Loucy (cell line): ENCODE data around the gene NPHP3.

Experiments used
- H2AFZ ChIP-seq: fragments of 200-600 bp; sonication (generic); 2 replicates; pipeline ENCODE4 v1.6.0; 2016; ENCODE audit warnings: antibody characterized with exemption, mild to moderate bottlenecking, low read length, moderate library complexity
- H3F3A ChIP-seq: fragments of 200-600 bp; 2 replicates; pipeline ENCODE4 v1.6.0; 2016; ENCODE audit warnings: antibody characterized with exemption, low read depth, mild to moderate bottlenecking
- H3K27me3 ChIP-seq: fragments of 200-600 bp; sonication (generic); 2 replicates; pipeline ENCODE4 v1.6.1; 2014; ENCODE audit warnings: low read length, mild to moderate bottlenecking; ENCODE audit not compliant: insufficient read depth, poor library complexity, severe bottlenecking
- H3K36me3 ChIP-seq: fragments of 200-600 bp; sonication (generic); 2 replicates; pipeline ENCODE4 v1.6.1; 2016; ENCODE audit warnings: low read length; ENCODE audit not compliant: insufficient read depth
- H3K4me1 ChIP-seq: fragments of 200-600 bp; sonication (generic); 2 replicates; pipeline ENCODE4 v1.5.1; 2014; ENCODE audit warnings: low read length, mild to moderate bottlenecking; ENCODE audit not compliant: insufficient read depth, poor library complexity, severe bottlenecking
- H3K4me2 ChIP-seq: fragments of 200-600 bp; sonication (generic); 2 replicates; pipeline ENCODE4 v1.6.0; 2014; ENCODE audit warnings: antibody characterized with exemption, low read length, low read depth, mild to moderate bottlenecking; ENCODE audit not compliant: poor library complexity, severe bottlenecking
- H3K4me3 ChIP-seq: fragments of 200-600 bp; sonication (generic); 2 replicates; pipeline ENCODE4 v1.5.1; 2014; ENCODE audit warnings: low read length, mild to moderate bottlenecking, mixed read lengths; ENCODE audit not compliant: poor library complexity, severe bottlenecking
- H3K79me2 ChIP-seq: fragments of 200-600 bp; sonication (generic); 2 replicates; pipeline ENCODE4 v1.6.1; 2014; ENCODE audit warnings: low read length; ENCODE audit not compliant: insufficient read depth
- H3K9ac ChIP-seq: fragments of 200-600 bp; sonication (generic); 2 replicates; pipeline ENCODE4 v1.6.0; 2014; ENCODE audit warnings: mild to moderate bottlenecking, low read depth, low read length, moderate library complexity; ENCODE audit not compliant: poor library complexity, severe bottlenecking
- H3K9me2 ChIP-seq: fragments of 200-600 bp; sonication (generic); replicated peaks from 2 replicates; pipeline ENCODE4 v1.6.1; 2016; ENCODE audit warnings: low read depth, low read length, mixed read lengths
- H3K9me3 ChIP-seq: fragments of 200-600 bp; sonication (generic); 2 replicates; pipeline ENCODE4 v1.6.1; 2014; ENCODE audit warnings: mild to moderate bottlenecking, antibody characterized with exemption, low read length, low read depth; ENCODE audit not compliant: insufficient read depth
- H4K20me1 ChIP-seq: fragments of 200-600 bp; sonication (generic); 2 replicates; pipeline ENCODE4 v1.6.0; 2014; ENCODE audit warnings: antibody characterized with exemption, low read length, mild to moderate bottlenecking; ENCODE audit not compliant: insufficient read depth, poor library complexity, severe bottlenecking
- EZH2phosphoT487 ChIP-seq: fragments of 200-600 bp; IDR thresholded peaks from 2 replicates; pipeline ENCODE4 v1.6.1; 2018; ENCODE audit warnings: antibody characterized with exemption, mild to moderate bottlenecking, moderate library complexity, borderline replicate concordance
- TF ChIP-seq, protein P1 (sequence below): fragments of 200-600 bp; sonication (generic); conservative IDR thresholded peaks from 2 replicates; pipeline ENCODE4 v1.5.1; 2014; ENCODE audit warnings: mild to moderate bottlenecking, antibody characterized with exemption, low read length

The NPHP3 gene

DNA sequence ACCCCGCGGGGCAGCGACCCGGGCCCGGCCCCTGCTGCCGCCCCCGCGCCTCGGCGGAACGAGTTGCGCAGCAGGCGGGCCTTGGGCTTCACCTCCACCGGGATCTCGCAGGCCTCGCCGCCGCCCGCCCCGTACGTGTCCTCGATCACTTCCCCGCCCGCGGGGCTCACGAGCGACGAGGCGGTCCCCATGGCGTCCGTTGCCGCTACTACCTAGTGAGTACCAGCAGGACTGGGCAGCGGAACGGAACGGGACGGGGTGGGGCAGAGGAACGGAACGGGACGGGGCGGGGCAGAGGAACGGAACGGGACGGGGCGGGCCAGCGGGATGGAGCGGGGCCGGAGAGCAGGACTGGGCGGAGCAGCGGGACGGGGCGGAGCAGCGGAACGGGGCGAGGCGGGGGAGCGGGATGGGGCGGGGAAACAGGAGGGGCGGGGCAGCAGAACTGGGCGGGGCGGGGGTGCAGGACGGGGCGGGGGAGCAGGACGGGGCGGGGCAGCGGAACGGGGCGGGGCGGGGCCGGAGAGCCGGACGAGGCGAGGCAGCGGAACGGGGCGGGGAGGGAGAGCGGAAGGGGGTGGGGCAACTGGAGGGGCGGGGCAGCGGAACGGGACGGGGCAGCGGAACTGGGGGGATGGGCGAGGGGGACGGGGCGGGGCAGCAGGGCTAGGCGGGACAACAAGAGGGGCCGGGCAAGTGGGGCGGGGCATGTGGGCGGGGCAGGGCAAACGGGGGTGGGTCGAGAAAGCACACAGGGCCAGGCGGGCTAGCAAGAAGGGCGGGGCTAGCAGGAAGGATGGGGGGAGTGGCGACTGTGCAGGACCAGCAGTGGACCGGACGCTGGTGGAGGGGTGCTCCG lies at the start of gene NPHP3:
Gene NPHP3 (minus strand): TSS at position 245 of the 859 bp plus-strand sequence. CDS start 54 bp downstream, at position 191.
- Histone ChIP-seq H3K9ac (peak within 1 kb of the TSS; percentile 85), H3F3A (no peaks in the 10 kb centered on the region), H3K9me2 (no peaks in the 10 kb centered on the region), H3K79me2 (peaks cover 24% of the 10 kb centered on the region), H2AFZ (peak within 1 kb of the TSS; percentile 95), H4K20me1 (peaks cover 16% of the 10 kb centered on the region), H3K36me3 (no peaks in the 10 kb centered on the region), H3K9me3 (no peaks in the 10 kb centered on the region), H3K27me3 (no peaks in the 10 kb centered on the region), H3K4me3 (peak within 1 kb of the TSS; percentile 95), H3K4me1 (peaks cover 33% of the 10 kb centered on the region), H3K4me2 (peak within 1 kb of the TSS; percentile 99)
- TF ChIP-seq EZH2phosphoT487, result no peak
- TF ChIP-seq, protein P1, sequence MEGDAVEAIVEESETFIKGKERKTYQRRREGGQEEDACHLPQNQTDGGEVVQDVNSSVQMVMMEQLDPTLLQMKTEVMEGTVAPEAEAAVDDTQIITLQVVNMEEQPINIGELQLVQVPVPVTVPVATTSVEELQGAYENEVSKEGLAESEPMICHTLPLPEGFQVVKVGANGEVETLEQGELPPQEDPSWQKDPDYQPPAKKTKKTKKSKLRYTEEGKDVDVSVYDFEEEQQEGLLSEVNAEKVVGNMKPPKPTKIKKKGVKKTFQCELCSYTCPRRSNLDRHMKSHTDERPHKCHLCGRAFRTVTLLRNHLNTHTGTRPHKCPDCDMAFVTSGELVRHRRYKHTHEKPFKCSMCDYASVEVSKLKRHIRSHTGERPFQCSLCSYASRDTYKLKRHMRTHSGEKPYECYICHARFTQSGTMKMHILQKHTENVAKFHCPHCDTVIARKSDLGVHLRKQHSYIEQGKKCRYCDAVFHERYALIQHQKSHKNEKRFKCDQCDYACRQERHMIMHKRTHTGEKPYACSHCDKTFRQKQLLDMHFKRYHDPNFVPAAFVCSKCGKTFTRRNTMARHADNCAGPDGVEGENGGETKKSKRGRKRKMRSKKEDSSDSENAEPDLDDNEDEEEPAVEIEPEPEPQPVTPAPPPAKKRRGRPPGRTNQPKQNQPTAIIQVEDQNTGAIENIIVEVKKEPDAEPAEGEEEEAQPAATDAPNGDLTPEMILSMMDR, result no peak

- no peak overlapping the region for H3K4me2 ChIP-seq
- H3K4me1 ChIP-seq, result no peaks in the 10 kb centered on the region
- no peaks in the 10 kb centered on the region for H3K9me3 ChIP-seq
- H4K20me1 ChIP-seq, result no peaks in the 10 kb centered on the region
- no peaks in the 10 kb centered on the region for H3K27me3 ChIP-seq
- no peaks in the 10 kb centered on the region for H3K36me3 ChIP-seq
- H3K9me2 ChIP-seq, result no peaks in the 10 kb centered on the region
- H3K79me2 ChIP-seq, result no peaks in the 10 kb centered on the region
- H3K9ac ChIP-seq, result no peak overlapping the region
- no peaks in the 10 kb centered on the region for H3F3A ChIP-seq
- H2AFZ ChIP-seq, result no peak overlapping the region
- no peak overlapping the region for H3K4me3 ChIP-seq
- TF ChIP-seq, protein P1, result no peak
- TF ChIP-seq EZH2phosphoT487, result no peak
Measured at GRCh38 chr3:132758740-132759139, 36.5 kb upstream of the NPHP3 start.

DNA sequence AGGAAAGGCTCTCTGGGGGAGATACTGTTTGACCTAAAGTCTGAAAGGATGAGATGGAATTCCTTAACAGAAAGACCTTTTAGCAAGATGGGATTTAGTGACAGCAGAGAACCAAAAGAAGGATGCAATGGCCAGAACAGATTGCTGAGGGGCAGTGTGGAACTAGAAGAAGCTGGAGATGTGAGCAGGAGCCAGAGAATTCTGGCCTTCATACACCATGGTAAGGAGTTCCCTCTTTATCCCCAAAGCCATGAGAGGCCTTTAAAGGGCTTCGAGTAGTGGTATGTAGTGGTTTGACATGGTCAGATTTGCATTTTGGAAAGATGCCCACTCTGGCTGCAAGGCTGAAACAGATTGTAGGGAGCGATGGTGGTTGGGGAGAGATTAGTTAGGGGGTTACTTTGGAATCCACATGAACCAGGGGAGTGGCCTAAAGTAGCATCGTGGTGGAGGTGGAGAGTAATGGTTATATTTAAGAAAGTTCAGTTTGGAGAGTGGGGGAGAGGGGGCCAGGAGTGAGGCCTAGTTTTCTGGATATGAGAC lies 34.0 kb upstream of the NPHP3 start:
- Histone ChIP-seq H3K4me3 (no peak overlapping the region), H3K4me2 (no peak overlapping the region), H3K36me3 (no peaks in the 10 kb centered on the region), H3K9me3 (no peaks in the 10 kb centered on the region), H3K4me1 (no peaks in the 10 kb centered on the region), H3K9me2 (no peaks in the 10 kb centered on the region), H3K9ac (no peak overlapping the region), H3K27me3 (no peaks in the 10 kb centered on the region), H3F3A (no peaks in the 10 kb centered on the region), H3K79me2 (no peaks in the 10 kb centered on the region), H2AFZ (no peak overlapping the region), H4K20me1 (no peaks in the 10 kb centered on the region)
- TF ChIP-seq, protein P1, result no peak
- TF ChIP-seq EZH2phosphoT487, result no peak
